Measurements from ENCODE around the gene EIF3A.

Gene EIF3A

GRCh38 chr10:118994321-118994720 is 86.3 kb downstream of the EIF3A start:
- H3K4me3 ChIP-seq (ENCODE audit: low read depth, low read length, poor library complexity, severe bottlenecking): no peak overlapping the region
- H4K20me1 ChIP-seq (ENCODE audit: insufficient read depth, low read length): no peaks in the 10 kb centered on the region
- no peaks in the 10 kb centered on the region for H3K9me2 ChIP-seq (ENCODE audit: low read depth, low read length)
- no peaks in the 10 kb centered on the region for H3K79me2 ChIP-seq (ENCODE audit: insufficient read depth, low read length)
- H3K36me3 ChIP-seq (ENCODE audit: insufficient read depth, low read length): no peaks in the 10 kb centered on the region
- no peaks in the 10 kb centered on the region for H3K4me1 ChIP-seq (ENCODE audit: insufficient read depth, low read length, severe bottlenecking)
- TF ChIP-seq EZH2 (IDR thresholded peaks at IDR 0.05; ENCODE audit: borderline replicate concordance, low read length): no peak
- TF ChIP-seq CTCF (IDR thresholded peaks at IDR 0.05; ENCODE audit: low read length): no peak
- no peaks in the 10 kb centered on the region; the same call in 1 of the 2 replicates for H3K9me3 ChIP-seq (ENCODE audit: low read length)
- H3F3A ChIP-seq (ENCODE audit: insufficient read depth, low read length): no peaks in the 10 kb centered on the region
- H3K9ac ChIP-seq (ENCODE audit: low read length): no peak overlapping the region
- H3K27ac ChIP-seq (ENCODE audit: low read depth, low read length, poor library complexity, severe bottlenecking): no peak overlapping the region
- no peak overlapping the region for H3K4me2 ChIP-seq (ENCODE audit: low read length)
- H3K27me3 ChIP-seq (ENCODE audit: insufficient read depth, low read length): peaks cover 3% of the 10 kb centered on the region; the same call in 1 of the 2 replicates
- H2AFZ ChIP-seq (ENCODE audit: low read length): no peak overlapping the region

DNA sequence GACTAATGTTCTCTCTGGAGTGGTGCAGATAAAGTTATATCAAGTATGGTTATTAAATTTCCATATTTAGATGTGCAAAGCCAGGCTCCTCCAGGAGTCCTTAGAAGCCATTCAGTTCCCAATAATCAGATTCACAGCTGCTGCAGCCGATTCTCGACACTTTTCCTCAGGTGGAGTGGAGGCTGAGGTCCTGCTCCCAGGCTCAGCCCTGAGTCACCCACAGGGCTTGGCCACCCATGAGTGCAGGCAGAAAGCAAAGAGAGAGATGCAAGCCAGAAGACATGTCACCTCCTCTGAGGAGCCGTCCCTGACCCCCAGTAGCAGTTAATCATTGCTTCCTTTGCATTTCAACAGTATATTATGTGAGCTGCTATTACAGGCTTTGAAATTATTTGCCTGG is 87.4 kb downstream of the EIF3A start:
- TF ChIP-seq EZH2 (IDR thresholded peaks at IDR 0.05; ENCODE audit: borderline replicate concordance, low read length) (no peak), CTCF (IDR thresholded peaks at IDR 0.05; ENCODE audit: low read length) (no peak)
- no peak overlapping the region for H3K4me3 ChIP-seq (ENCODE audit: low read depth, low read length, poor library complexity, severe bottlenecking)
- H3F3A ChIP-seq (ENCODE audit: insufficient read depth, low read length): no peaks in the 10 kb centered on the region
- H3K36me3 ChIP-seq (ENCODE audit: insufficient read depth, low read length): no peaks in the 10 kb centered on the region
- H3K27ac ChIP-seq (ENCODE audit: low read depth, low read length, poor library complexity, severe bottlenecking): no peak overlapping the region
- H2AFZ ChIP-seq (ENCODE audit: low read length): no peak overlapping the region
- no peak overlapping the region for H3K4me2 ChIP-seq (ENCODE audit: low read length)
- no peaks in the 10 kb centered on the region; the same call in 1 of the 2 replicates for H3K9me3 ChIP-seq (ENCODE audit: low read length)
- H3K79me2 ChIP-seq (ENCODE audit: insufficient read depth, low read length): no peaks in the 10 kb centered on the region
- H3K27me3 ChIP-seq (ENCODE audit: insufficient read depth, low read length): 0 out of 2 replicates have a peak, but pooled peaks cover 3% of the 10 kb centered on the region
- no peaks in the 10 kb centered on the region for H4K20me1 ChIP-seq (ENCODE audit: insufficient read depth, low read length)
- H3K4me1 ChIP-seq (ENCODE audit: insufficient read depth, low read length, severe bottlenecking): no peaks in the 10 kb centered on the region
- no peak overlapping the region for H3K9ac ChIP-seq (ENCODE audit: low read length)
- H3K9me2 ChIP-seq (ENCODE audit: low read depth, low read length): no peaks in the 10 kb centered on the region

- Histone ChIP-seq H3F3A (ENCODE audit: insufficient read depth, low read length) (no peaks in the 10 kb centered on the region), H4K20me1 (ENCODE audit: insufficient read depth, low read length) (no peaks in the 10 kb centered on the region), H3K4me2 (ENCODE audit: low read length) (no peak overlapping the region), H2AFZ (ENCODE audit: low read length) (no peak overlapping the region), H3K27me3 (ENCODE audit: insufficient read depth, low read length) (no peaks in the 10 kb centered on the region), H3K79me2 (ENCODE audit: insufficient read depth, low read length) (no peaks in the 10 kb centered on the region), H3K36me3 (ENCODE audit: insufficient read depth, low read length) (no peaks in the 10 kb centered on the region), H3K4me3 (ENCODE audit: low read depth, low read length, poor library complexity, severe bottlenecking) (no peak overlapping the region), H3K9me3 (ENCODE audit: low read length) (no peaks in the 10 kb centered on the region; the same call in 1 of the 2 replicates), H3K9ac (ENCODE audit: low read length) (no peak overlapping the region), H3K4me1 (ENCODE audit: insufficient read depth, low read length, severe bottlenecking) (no peaks in the 10 kb centered on the region), H3K27ac (ENCODE audit: low read depth, low read length, poor library complexity, severe bottlenecking) (no peak overlapping the region), H3K9me2 (ENCODE audit: low read depth, low read length) (no peaks in the 10 kb centered on the region)
- TF ChIP-seq CTCF (IDR thresholded peaks at IDR 0.05; ENCODE audit: low read length) (no peak), EZH2 (IDR thresholded peaks at IDR 0.05; ENCODE audit: borderline replicate concordance, low read length) (no peak)
Measured at GRCh38 chr10:118992496-118992895, 88.1 kb downstream of the EIF3A start.
